ENCODE results near the gene DDX24.

GRCh38 chr14:94112513-94113063 lies 31.6 kb upstream of the DDX24 start:
- no peak for TF ChIP-seq CTCF (conservative IDR thresholded peaks at IDR 0.05 in 1 of 2, IDR thresholded peaks at IDR 0.05 in 1 of 2; ENCODE audit: low read depth in 1 of 2, low read length in 2 of 2)
- no peak for TF ChIP-seq EZH2 (IDR thresholded peaks at IDR 0.05; ENCODE audit: low read length, missing control alignments)

All from fibroblast of lung (primary cell).